COR-L47 (cell line): ENCODE data around the gene P2RY11.

Source experiments
- DNase-seq: peaks from one replicate; lab custom pipeline; 2025; lab: John Stamatoyannopoulos, UW

The P2RY11 gene

DNA sequence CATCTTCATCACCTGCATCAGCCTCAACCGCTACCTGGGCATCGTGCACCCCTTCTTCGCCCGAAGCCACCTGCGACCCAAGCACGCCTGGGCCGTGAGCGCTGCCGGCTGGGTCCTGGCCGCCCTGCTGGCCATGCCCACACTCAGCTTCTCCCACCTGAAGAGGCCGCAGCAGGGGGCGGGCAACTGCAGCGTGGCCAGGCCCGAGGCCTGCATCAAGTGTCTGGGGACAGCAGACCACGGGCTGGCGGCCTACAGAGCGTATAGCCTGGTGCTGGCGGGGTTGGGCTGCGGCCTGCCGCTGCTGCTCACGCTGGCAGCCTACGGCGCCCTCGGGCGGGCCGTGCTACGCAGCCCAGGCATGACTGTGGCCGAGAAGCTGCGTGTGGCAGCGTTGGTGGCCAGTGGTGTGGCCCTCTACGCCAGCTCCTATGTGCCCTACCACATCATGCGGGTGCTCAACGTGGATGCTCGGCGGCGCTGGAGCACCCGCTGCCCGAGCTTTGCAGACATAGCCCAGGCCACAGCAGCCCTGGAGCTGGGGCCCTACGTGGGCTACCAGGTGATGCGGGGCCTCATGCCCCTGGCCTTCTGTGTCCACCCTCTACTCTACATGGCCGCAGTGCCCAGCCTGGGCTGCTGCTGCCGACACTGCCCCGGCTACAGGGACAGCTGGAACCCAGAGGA, 2.6 kb downstream of the P2RY11 start:
- no peak for DNase-seq

DNA sequence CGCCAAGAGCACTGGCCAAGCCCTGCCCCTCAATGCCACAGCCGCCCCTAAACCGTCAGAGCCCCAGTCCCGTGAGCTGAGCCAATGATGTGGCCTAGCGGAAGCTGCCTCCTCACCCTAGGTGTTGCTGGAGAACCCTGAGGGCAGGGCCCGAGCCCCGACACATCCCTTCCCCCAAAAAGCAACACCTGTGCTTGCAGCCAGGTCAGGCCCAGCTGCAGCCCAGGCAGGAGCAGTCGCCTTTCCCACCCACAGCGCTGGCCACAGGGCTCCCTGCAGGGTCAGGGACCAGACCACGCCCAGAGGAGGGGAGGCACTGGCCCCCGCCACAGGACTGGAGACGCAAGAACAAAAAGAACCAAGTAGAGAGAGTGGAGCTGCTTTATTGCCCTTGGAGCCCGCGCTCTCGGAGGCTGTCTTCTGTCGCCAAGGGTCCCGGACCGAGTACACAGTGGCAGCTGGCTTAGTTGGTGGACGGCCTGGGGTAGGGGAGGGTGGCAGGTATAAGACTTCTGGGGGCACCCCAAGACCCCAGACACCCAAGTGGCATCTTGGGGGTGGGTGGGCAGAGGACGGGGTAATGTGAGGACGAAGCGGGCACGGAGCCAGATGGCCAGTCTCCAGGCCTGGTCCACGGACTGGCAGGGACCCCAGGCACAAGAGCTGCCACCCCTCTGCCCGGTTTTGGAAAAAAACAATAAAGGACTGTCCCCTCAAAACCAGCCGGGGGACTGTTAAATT, 3.3 kb downstream of the P2RY11 start:
- no peak for DNase-seq

DNA sequence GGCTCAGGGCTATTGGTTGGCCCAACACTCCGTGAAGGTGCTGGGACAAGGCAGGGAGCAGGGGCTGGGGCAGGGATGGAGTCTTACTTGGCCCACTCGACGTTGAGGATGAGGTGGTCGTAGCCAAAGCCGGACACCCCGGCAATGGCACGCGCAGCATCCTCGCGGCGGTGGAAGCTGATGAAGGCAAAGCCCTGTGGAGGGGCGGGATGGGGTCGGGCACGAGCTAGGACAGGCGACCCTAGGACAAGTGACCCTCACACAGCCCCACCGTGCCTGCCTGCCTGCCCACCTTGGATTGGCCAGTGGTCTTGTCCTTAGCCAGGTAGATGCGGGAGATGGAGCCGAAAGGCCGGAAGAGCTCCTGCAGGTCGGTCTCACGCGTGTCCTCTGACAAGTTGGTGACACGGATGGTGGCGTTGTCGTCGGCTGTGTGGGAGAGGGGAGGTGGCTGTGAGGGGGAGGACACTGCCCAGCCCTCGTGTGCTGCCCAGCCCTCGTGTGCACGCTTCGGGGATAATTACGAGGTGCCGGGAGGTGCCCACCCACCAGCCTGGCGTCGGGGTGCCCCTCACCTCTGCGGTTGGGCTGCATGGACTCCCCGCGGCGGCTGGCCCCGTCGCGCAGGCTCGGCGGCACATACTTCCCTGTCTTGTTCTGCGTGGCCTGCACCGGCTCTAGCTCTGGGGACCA, 4.0 kb downstream of the P2RY11 start:
- DNase-seq, result no peak

DNA sequence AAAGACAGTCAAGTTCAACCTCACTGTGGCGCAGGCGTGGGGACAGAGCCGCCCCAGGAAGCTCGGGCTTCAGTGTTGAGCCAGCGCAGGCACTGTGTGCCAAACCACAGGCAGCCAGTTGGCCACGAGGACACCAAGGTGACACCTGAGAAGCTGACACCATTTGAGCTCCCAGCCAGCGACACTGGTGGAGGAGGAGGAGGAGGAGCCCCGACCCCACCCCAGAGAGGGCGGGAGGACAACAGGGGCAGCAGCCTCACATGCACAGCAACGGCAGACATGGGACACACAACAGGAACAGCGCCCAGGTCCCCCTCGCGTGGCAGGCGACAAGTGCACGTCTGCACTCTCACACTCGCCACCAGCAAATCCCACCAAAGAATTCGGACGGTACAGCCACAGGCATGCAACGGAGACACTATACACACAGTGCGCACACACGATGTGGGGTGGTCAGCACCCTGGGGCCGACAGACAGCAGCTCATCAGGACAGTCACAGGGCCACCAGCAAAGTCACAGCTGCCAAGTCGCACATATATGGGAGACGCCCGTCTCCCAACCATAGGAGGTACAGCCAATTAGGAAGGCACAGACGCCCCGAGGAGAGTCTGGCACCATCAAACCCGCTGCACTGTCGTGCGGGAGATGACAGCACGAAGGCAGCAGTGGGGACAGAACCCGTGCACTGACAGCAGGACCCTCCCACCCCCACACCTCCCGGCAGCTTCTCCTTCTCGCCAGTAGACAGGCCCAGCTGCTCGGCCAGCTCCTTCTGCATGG, 4.8 kb downstream of the P2RY11 start:
- DNase-seq, result no peak

DNA sequence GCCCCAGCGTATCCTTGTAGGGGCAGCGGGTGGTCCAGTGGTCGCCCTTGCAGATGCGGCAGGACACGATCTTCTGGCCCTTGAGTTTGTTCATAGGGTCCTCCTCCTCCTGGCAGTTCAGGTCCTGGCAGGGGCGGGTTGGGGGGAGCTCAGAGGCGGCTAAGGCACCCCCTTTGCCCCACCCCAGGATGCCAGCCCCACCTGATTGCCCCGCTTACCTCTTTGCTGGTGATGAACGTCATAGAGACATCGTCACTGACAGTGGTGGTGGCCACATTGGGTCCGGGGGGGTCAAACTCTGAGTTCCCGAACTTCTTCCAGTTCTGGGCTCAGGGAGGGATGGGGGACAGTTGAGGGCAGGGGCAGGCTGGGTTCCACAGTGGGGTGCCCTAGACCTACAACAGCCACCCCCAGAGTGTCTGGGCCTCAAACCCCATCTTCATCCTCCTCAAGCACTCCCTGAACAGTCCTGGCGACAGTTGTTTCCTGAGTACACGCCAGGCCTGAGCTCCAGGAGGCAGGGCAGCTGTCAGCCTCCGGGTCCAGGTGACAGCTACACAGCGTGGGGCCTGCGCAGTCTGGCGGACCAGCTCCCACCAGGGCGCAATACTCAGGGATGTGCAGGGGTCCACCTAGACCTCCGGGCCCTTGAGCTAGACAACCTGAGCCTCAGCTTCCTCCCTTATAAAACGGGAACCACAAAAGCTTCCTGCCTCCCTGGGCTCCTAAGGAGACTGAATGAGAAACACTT, 5.5 kb downstream of the P2RY11 start:
- DNase-seq, result no peak

DNA sequence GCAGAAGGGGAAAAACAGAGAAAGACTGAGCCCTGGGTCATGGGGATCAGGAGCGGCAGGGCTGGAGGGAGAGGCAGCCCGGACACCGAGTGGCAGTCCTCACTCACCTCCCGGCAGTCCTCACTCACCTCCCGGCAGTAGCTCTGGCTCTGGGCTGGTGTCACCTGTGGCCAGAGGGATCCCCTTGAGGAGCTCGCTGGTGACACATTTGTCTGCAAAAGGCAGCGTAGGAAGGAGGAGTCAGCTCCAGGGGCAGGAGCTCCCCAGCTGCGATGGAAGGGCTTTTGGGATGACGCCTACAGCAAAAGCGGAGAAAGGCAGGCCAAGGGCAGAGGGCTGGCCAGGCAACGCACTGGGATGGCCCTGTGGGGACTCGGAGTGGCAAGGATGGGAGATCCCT, 7.5 kb downstream of the P2RY11 start:
- DNase-seq, result no peak

DNA sequence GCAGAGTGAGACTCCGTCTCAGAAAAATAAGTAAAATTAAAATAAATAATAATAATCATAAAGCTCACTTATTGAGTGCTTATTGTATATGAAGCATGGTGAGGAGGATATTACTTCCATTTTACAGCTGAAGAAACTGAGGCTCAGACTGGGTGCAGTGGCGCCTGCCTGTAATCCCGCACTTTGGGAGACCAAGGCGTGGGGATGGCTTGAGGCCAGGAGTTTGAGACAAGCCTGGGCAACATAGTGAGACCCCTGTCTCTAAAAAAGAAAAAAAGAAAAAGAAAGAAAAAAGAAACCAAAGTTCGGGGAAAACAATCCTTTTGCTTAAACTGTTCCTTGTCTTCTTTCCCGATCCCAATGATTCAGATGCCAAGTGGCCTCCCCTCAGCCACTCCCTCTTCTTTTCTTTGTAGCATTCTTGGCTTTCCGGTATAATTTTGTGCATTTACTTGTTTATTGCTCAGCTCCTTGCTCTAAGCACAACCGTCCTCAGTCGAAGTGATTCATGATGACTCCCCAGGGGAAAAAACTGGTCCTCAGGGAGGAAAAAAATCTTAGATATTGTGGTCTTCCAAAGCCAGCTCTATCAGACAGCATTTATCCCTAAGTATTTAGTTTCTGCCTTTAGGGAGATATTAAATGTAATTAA, 9.2 kb downstream of the P2RY11 start:
- DNase-seq, result no peak

DNA sequence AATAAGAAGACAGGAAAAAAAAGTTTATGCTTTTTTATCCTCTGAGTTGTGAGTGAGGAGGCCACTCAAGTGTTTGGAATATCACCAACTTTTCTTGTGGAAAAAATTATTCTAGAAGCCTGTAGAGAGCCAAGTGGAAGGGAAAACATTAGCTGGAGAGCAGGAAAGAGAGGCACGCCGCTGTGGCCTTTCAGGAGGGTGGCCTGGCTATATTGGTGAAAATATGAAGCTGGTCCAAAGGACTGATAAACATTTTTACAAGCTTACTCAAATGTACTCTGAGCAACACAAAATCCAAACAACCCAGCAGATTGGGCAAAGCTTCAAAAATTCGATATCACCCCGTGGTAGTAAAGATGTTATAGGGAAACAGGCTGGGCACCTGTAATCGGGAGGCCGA, 10.6 kb downstream of the P2RY11 start:
- no peak for DNase-seq

DNA sequence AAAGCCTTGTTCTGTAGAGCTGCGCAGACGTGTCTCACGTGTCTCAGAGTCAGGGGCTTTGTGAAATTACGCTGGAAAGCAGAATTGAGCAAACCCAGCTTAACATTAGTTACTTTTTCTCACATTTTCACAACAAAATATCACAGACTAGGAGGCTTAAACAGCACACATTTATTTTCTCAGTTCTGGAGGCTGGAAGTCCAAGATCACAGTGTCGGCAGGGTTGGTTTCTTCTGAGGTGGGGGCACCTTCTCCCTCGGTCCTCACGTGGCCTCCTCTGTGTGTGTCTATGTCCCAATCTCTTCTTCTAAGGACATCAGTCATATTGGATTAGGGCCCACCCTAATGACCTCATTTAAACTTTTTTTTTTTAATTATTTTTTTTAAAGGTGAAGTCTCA, 12.9 kb downstream of the P2RY11 start:
- no peak for DNase-seq

DNA sequence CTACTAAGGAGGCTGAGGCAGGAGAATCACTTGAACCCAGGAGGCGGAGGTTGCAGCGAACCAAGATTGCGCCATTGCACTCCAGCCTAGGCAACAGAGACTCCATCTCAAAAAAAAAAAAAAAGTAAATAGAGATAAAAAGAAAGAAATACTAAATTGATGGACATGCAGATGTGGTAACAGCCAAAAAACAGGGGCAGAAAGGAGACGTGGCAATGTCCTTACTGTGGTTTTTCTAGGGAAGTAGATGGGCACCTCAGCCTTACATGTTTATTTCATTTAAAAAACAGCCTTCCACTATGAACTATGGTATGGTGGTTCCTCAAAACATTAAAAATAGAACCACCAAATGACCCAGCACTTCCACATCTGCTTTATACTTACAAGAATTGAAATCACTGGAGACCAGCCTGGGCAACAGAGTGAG, 14.7 kb downstream of the P2RY11 start:
- no peak for DNase-seq

DNA sequence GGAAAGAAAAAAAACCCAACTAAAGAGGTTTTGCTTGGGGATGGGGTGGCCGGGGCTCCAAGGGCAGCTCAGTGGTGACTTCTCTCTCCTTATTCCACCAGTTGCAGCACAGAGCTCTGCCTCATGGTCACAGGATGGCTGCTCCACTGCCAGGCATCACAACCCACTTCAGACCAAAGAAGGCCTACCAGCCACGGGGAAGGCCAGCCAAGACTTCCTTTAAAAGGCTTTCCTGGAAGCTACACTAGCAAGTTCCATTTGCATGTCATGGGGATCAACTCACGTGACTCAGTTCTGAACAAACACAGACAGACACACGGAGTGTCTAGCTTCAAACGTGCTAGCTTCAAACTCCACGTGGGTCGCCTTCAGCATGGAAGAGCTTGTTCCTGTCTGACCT, 21.4 kb downstream of the P2RY11 start:
- no peak for DNase-seq

DNA sequence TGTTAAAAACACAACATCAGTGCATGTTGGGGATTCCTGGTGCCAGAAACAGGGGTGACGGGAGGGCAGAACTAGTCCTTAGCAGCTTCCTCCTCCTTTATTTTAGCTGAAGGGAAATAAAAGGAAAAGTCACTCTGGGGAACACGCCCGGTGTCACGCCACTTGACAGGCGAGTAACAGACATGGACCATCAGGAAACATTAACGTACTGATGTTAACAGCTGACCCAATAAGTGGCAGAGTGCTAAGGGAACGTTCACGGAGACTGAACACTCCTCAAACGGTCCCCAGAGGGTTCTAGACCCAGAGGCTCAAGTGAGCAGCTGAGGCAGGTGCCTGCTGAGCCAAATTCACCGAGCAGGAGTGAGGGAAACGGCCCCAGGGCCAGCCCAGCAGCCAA, 22.1 kb downstream of the P2RY11 start:
- no peak for DNase-seq

DNA sequence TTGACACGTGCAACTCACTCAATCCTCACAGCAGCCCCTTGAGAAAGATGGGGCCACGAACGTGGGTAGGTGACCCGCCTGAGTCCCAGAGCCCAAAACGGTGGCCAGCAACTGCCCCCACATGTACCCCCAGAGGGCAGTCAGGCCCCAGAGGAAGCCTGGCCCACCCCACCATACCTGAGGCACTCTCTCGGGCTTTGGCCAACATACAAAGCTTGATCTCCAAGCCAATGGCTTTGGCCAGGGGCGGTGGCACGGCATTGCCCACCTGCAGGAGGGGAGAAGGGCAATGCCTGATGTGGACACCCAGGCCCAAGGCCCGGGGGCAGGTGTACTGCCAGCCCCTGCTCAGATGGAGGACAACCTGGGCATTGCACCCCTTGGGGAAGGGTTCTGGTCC, 22.5 kb downstream of the P2RY11 start:
- no peak for DNase-seq

DNA sequence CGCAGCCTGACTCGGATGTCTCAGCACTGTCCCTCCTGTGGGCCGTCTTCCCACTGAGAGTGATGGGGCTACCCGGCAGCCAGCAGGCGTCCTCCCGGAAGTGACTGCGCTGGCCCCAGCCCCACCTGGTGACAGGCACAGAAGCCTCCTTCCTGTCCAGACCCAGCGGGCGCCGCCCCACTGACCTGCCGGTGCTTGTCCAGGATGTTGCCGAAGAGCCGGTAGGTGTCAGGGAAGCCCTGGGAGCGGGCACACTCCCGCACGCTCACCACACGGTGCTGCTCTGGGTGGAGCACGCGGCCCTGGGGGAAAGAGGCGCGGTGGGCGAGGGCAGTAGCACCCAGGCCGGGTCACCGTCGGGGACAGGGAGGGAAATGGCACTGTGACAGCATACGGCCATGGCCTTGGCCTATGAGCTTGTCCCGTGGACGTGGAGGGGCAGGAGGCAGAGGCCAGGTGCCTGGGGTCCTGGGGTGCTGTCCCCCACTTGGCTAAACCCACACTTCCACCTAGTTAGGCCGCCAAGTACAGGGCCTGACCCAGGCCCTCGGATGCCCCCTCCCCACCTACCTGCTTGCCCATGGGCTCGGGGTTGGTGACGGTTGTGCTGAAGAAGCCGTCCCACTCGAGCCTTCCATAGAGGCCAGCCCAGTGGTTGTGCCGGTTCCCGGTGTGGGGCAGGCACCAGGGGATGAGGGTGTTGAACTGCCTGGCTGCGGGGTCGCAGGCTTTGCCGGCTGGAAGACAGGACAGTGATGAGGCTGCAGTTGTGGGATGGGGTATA, 24.2 kb downstream of the P2RY11 start:
- no peak for DNase-seq

DNA sequence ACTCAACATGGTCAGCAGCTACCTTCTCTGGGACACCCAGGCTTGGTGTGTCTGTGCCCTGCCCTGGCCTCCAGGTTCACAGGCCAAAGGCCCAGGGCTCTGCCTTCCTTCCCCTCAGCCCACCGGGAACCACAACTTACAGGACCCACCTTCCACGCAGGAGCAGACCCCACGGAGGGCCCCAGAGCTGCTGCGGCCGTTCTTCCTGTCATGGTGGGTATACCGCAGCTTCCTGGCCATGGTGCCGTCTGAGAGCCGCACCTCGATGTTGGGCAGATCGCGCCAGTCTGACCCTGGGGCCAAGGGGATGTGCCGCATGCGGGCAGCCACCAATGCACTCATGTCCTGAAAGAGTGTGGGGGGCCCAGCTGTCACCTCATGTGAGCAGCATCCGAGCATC, 25.4 kb downstream of the P2RY11 start:
- no peak for DNase-seq

DNA sequence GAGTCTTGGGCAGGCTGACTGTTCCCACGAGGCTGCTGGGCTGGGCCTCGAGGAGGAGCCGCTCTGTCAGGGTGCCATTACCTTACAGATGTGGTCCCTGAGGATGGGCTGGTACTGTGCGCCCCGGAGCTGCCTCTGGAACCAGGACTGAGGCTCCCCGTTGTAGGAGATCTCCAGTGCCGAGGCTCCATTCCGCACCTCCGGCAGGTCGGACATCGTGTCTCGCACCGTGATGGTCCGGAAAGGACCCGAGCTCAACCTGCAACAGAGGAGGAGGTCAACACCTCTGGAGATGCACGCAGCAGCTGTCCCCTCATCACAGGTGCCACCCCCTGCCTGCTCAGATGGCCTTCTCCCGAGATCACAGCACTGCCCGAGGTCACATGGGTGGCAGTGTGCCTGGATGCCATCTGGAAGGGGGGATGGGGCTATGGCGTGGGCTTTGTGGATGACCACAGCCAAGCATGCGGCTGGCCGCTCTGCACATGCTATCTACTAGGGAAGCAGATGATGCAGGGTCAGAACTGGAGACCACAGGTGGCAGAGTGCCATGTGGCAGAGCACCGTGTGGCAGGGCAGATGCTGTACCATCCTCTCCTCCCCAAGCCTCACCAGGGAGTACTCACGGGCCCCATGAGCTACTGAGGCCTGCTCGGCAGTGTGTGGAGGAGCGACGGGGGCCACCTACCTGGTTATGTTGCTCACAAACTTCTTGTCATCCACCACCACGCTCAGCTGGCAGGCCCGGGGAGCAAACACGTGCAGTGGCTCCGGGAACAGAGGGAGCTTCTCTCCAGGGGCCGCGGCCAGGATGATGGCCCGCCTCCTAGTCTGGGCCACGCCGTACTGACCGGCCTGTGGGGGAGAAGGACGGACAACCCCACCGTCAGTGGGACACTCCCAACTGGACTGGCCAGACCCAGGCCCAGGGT, 26.5 kb downstream of the P2RY11 start:
- no peak for DNase-seq

DNA sequence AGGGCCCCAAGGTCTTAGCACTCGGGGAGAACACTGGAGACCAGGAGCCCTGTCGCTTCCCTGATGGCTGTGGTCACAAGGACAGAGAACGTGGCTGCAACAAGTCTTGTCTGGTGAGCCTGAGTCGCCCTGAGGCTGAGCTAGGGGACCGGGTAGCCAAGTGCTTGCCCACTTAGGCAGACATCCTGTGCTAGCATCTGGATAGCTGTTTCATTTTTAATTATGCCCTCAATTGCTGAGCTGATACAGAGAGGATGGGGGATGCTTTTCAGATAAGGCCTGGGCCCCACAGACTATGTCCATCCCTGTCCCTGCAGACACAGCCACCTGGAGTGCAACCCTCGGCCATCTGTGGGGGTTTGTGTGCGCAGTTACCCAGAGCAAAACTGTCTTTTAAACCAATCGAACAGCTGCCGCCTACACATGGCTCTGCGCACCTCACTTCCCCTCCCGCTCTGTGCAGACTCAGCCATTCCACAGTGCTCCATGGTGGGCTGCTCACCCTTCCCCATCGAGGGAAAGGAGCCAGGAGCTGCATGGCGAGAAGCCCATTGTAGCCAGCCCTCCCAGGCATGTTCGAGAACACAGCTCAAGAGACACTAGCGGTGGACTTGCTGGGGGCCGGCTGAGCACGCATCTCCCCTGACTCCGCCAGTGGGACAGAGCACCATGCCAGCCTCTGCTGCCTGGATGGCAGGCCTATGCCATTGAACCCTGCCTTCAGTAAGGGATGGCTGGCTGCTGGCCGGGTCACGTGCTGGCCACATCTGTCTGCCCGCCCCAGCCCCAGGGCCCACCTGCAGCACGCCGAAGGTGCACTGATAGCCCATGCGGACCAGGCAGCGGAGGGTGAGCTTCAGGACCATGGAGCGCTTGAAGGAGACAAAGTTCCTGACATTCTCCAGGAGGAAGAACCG, 27.6 kb downstream of the P2RY11 start:
- no peak for DNase-seq

DNA sequence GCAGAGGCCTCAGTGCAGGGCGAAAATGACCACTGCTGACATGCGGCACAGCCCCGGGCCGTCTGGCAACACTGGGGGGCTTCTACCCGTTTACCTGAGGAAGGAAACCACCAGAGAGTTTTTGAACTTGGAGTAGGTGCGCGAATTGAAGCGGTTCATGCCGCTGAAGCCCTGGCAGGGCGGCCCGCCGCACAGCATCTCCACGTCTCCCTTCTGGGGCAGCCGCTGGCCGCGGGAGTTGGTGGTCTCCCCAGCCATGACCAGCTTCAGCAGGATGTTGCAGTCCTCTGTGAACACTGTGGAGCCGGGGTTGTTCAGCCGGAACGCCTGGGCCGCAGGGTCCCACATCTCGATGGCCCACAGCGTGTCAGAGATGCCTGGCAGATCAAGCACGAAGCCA, 28.5 kb downstream of the P2RY11 start:
- DNase-seq, result no peak
